Stimulated activated naive CD8-positive, alpha-beta T cell treated with anti-CD3 and anti-CD28 coated beads, Interleukin-15, Interleukin-2, amounts not matched to agents 100 ng/mL and 50 ng/mL, for 24 hours (primary cell): Measurements from ENCODE around the gene ERG.
A peak's percentile ranks its signal among the peaks of the same experiment; 100 is the strongest.

Experiments
- H3K27ac Mint-ChIP-seq: one replicate; pipeline ENCODE4 v1.8.0; 2021; ENCODE audit warnings: mild to moderate bottlenecking, mixed read lengths
- H3K27me3 Mint-ChIP-seq: one replicate; pipeline ENCODE4 v1.8.0; 2021; ENCODE audit warnings: mixed read lengths
- H3K36me3 Mint-ChIP-seq: one replicate; pipeline ENCODE4 v1.8.0; 2021; ENCODE audit warnings: low read depth, mixed read lengths
- H3K4me1 Mint-ChIP-seq: one replicate; pipeline ENCODE4 v1.8.0; 2021; ENCODE audit warnings: low read depth, mixed read lengths
- H3K4me3 Mint-ChIP-seq: one replicate; pipeline ENCODE4 v1.8.0; 2021; ENCODE audit warnings: mild to moderate bottlenecking, mixed read lengths
- H3K9me3 Mint-ChIP-seq: one replicate; pipeline ENCODE4 v1.8.0; 2021; ENCODE audit warnings: mixed read lengths

ERG gene

DNA sequence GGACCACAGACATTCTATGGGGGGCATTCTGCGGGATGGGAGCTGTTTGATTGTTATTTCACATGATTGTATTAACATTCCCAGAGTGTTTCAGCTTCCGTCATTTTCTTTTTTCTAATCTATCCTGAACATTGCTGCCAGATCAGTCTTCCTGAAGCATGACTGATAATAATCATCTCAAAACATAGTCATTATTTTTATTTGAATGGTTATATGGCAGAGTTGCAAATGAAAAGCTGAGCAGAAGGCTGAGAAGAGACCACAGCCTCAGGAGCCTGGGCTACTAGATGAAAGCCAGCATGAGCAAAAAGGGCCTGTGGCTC is 109.0 kb downstream of the ERG start:
- no peaks in the 10 kb centered on the region for H3K36me3 Mint-ChIP-seq
- no peaks in the 10 kb centered on the region for H3K9me3 Mint-ChIP-seq
- H3K27me3 Mint-ChIP-seq, result peaks cover 17% of the 10 kb centered on the region
- H3K4me3 Mint-ChIP-seq, result no peak overlapping the region
- no peaks in the 10 kb centered on the region for H3K4me1 Mint-ChIP-seq
- no peak overlapping the region for H3K27ac Mint-ChIP-seq

DNA sequence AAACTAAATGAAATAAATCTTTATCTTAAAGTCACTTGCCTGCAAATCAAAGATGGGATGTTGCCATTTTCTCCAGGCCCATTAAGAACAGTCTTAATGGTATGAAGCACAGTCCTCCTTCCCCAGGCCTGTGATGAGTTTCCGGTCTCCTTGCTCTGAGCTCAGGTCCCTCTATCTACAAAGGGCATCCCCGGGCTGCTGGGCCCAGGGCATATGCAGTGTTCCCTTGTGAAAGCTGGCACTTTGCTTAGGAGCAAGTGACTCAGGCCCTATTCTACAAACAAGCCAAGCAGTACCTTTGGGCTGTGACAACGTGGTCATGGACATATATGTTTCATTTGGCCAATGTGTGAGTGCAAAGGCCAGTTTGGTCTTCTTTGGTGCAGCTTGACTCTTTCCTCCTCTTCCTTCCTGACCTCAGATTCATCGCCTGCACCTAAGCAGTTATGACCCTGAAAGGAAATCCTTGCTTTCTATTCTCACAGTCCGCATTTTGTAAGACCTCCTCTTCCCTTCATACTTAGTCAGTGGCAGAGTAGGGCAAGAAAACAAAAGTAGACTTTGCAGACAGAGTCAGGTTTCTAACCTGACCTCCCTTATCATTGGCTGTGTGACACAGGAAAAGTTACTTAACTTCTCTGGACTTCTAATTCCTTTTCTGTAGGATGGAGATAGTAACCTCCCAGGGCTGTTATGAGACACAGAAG is 109.5 kb downstream of the ERG start:
- Mint-ChIP-seq H3K36me3 (no peaks in the 10 kb centered on the region), H3K4me1 (no peaks in the 10 kb centered on the region), H3K27ac (no peak overlapping the region), H3K4me3 (no peak overlapping the region), H3K9me3 (no peaks in the 10 kb centered on the region), H3K27me3 (peaks cover 20% of the 10 kb centered on the region)

DNA sequence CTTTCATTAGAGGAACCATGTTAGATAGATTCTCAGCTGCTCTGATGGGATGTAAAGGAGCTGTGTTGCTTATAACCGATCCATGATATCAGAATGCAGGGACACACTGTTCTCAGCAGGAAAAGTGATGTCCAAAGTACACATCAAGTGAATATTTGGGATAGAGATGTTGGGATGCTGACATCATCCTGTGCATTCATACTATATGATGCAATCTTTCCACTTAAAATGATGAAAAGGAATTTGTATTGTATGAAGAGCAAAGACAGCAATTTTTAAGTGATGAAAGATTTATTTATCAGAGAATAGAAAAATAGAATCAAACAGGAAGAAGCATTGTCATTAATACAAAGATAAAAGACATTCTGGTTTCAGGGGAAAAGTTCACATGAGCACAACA is 110.1 kb downstream of the ERG start:
- Mint-ChIP-seq H3K9me3 (no peaks in the 10 kb centered on the region), H3K36me3 (no peaks in the 10 kb centered on the region), H3K27me3 (peaks cover 21% of the 10 kb centered on the region), H3K4me1 (no peaks in the 10 kb centered on the region), H3K4me3 (no peak overlapping the region), H3K27ac (no peak overlapping the region)

DNA sequence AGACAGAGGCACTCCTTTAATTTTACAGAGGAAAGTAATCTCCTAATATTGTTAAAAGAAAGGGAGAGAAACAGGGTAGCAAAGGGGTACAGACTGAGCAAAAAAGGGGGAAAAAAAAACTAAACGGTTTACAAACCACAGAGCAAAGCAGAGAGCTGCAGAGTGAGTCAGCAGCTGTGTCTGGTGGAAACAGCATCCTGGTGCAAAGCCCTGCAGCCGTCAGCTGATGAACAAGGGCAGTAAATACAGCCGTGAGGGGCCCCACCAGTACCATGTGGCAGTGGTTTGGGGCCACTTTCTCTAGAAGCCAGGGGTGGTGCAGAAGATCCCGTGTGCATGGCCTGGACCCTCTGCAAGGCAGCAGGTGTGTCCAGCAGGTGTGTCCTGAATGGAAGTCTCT is 111.3 kb downstream of the ERG start:
- no peaks in the 10 kb centered on the region for H3K4me1 Mint-ChIP-seq
- H3K36me3 Mint-ChIP-seq, result no peaks in the 10 kb centered on the region
- peaks cover 26% of the 10 kb centered on the region for H3K27me3 Mint-ChIP-seq
- H3K4me3 Mint-ChIP-seq, result no peak overlapping the region
- no peak overlapping the region for H3K27ac Mint-ChIP-seq
- no peaks in the 10 kb centered on the region for H3K9me3 Mint-ChIP-seq

DNA sequence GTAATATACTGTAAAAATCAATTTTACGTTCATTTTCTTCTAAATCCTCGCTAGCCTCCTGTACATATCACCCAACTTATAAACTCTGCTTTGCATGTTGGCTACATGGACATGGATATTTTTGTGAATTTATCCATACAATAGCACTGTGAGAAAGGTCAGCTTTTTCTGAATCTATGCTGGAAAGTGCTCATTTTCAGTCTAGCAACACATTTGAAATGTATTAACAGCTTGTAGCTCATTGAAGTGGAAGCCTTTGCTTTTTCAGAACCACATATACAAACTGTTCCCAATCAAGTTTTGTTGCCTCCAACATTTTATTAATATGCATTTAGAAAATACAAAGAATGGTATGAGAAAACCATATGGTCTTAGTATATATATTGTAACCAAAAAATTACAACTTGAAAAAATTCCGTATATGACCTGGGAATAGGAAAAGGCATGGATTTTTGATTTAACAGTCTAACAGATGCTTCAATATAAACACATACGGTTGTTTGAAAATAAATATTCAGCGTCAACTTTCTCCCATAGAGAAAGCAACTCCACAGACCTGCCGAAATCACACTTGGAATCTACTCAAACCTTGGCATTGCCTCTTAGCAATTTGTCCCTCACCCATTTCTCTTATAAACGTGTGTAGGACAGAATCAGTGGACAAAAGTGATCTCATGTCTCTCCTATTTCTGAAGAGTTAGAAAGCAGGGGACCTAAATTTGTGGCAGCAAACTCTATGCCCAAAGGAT is 112.7 kb downstream of the ERG start:
- Mint-ChIP-seq H3K27ac (no peak overlapping the region), H3K27me3 (peaks cover 26% of the 10 kb centered on the region), H3K9me3 (no peaks in the 10 kb centered on the region), H3K4me3 (no peak overlapping the region), H3K4me1 (no peaks in the 10 kb centered on the region), H3K36me3 (no peaks in the 10 kb centered on the region)

DNA sequence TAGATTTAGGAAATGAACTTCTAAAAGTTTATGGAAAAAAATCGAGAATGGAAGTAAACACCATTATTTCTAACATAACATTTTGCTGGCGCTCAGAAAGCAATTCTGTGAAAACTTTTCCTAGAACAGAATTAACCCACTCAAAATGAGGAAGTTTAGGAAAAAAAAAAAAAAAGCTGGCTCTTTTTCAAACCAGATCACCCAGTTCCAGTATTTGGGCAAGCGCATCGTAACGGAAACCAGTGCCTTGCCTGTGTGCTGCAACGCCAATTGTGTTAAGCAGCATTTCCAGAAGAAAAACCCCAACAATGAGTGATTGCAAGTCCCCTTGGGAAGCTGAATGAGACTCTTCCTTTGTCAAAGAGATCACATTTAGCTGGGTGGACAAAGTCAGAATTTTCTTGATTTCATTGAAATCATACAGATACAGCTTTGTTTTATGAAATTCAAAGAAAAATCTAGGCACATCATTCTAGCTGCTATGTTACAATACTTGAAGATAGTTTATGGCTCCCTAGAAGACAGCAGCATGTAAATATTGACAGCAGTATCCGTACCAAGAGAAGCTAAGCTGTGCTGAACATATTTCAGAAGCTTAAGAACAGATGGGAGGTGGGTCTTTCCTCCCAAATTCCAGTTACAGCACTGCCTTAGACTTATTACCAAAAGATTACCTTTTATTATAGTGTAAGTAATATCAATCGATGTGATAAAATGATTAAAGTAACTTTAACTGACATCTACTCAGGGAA is 113.4 kb downstream of the ERG start:
- peaks cover 26% of the 10 kb centered on the region for H3K27me3 Mint-ChIP-seq
- H3K4me1 Mint-ChIP-seq, result no peaks in the 10 kb centered on the region
- no peak overlapping the region for H3K27ac Mint-ChIP-seq
- H3K36me3 Mint-ChIP-seq, result no peaks in the 10 kb centered on the region
- no peaks in the 10 kb centered on the region for H3K9me3 Mint-ChIP-seq
- H3K4me3 Mint-ChIP-seq, result no peak overlapping the region

DNA sequence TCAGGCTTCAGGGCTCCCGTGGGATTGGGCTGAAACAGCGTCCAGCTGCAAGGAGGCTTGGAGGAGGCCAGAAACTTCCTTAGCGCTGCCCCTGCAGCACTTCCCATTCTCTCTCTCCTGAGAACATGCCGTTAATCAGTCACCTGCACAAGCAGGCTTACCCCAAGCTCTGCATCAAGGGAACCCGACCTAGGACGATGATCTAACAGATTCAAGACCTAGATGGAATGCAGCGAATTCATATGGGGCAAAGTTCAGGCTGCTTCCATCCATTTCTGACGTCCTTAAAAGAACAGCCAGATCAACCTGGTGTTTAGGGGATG is 114.1 kb downstream of the ERG start:
- Mint-ChIP-seq H3K36me3 (no peaks in the 10 kb centered on the region), H3K9me3 (no peaks in the 10 kb centered on the region), H3K27ac (no peak overlapping the region), H3K27me3 (peaks cover 26% of the 10 kb centered on the region), H3K4me1 (no peaks in the 10 kb centered on the region), H3K4me3 (no peak overlapping the region)

DNA sequence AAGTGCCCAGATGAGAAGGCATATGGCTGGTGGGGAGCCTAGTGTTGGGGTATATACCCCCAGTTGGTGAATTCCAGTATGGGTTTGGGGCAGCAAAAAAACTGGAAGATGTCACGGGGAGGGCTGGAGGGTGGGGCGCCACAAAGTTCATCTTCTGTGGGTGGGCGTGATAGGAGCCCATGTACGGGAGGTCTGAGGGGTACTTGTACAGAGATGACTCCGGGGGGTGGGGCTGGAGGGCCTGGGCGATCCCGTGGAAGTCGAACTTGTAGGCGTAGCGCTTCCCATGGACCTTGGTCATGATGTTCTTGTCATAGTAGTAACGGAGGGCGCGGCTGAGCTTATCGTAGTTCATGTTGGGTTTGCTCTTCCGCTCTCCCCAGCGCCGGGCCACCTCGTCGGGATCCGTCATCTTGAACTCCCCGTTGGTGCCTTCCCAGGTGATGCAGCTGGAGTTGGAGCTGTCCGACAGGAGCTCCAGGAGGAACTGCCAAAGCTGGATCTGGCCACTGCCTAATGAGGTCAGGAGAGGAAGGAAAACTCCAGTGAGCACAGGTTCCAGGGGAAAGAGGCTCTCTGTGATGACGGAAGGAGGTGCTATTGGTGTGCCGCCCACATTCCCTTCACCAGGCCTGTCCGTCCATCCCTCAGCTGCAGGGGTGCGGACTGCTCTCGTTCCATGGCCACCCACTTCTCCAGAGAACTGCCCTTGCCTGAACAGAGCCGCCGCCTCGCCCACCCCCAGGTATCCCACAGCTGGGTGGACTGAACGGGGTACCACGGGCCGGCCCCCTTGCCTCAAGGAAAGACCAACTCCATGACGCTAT is 114.7 kb downstream of the ERG start:
- Mint-ChIP-seq H3K4me3 (no peak overlapping the region), H3K27ac (no peak overlapping the region), H3K9me3 (no peaks in the 10 kb centered on the region), H3K27me3 (peaks cover 26% of the 10 kb centered on the region), H3K36me3 (no peaks in the 10 kb centered on the region), H3K4me1 (no peaks in the 10 kb centered on the region)

DNA sequence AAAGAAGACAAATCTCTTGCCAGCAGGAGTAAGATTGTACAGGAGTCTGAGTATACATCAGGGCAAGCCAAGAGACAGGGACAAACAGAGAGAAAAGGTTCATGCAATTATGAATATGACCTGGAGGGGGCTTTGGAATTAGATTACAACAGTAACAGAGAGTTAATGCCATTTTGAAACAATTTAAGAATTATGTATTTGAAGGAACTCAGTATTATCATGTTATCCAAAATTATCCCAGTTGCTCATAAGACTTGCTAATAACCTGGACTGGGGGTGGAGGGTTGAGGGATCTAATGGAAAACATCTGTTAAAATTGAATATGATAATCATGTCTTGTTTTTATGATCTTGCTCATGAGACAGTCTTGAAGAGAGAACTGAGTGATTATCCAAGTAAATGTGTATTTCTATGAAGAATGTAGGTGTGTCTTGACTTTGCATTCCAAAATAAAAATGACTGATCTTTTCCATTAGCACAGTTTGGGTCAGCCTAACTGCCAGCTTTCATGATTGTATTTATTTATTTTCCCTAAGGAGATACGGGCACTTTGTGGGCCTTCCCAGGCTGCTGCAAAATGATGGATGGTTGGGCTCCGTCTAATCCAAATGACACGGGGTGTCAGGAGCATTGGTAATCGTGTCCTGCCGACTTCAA is 117.7 kb downstream of the ERG start:
- no peaks in the 10 kb centered on the region for H3K4me1 Mint-ChIP-seq
- peaks cover 3% of the 10 kb centered on the region for H3K9me3 Mint-ChIP-seq
- no peaks in the 10 kb centered on the region for H3K36me3 Mint-ChIP-seq
- H3K27ac Mint-ChIP-seq, result no peak overlapping the region
- no peak overlapping the region for H3K4me3 Mint-ChIP-seq
- H3K27me3 Mint-ChIP-seq, result peaks cover 22% of the 10 kb centered on the region

DNA sequence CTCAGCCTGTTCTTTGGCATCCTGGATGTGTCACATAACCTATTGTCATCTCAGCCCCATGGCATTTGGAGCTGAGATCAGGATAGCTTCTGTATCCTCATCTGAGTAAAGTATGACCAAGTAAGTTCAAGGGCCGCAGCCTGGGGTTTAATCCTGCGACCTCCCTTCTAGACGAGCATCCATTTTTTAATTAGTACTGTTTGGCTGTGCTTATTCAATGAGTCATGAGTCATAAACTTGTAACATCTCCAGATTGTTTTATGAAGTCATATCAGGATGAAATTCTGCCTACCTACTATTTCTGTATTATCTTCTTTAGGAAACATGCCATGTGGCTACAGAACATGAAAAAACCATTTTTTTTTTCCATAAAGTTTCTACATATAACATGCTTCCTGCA is 119.1 kb downstream of the ERG start:
- no peaks in the 10 kb centered on the region for H3K36me3 Mint-ChIP-seq
- H3K4me3 Mint-ChIP-seq, result no peak overlapping the region
- no peaks in the 10 kb centered on the region for H3K4me1 Mint-ChIP-seq
- peaks cover 11% of the 10 kb centered on the region for H3K27me3 Mint-ChIP-seq
- H3K27ac Mint-ChIP-seq, result no peak overlapping the region
- H3K9me3 Mint-ChIP-seq, result peaks cover 4% of the 10 kb centered on the region

DNA sequence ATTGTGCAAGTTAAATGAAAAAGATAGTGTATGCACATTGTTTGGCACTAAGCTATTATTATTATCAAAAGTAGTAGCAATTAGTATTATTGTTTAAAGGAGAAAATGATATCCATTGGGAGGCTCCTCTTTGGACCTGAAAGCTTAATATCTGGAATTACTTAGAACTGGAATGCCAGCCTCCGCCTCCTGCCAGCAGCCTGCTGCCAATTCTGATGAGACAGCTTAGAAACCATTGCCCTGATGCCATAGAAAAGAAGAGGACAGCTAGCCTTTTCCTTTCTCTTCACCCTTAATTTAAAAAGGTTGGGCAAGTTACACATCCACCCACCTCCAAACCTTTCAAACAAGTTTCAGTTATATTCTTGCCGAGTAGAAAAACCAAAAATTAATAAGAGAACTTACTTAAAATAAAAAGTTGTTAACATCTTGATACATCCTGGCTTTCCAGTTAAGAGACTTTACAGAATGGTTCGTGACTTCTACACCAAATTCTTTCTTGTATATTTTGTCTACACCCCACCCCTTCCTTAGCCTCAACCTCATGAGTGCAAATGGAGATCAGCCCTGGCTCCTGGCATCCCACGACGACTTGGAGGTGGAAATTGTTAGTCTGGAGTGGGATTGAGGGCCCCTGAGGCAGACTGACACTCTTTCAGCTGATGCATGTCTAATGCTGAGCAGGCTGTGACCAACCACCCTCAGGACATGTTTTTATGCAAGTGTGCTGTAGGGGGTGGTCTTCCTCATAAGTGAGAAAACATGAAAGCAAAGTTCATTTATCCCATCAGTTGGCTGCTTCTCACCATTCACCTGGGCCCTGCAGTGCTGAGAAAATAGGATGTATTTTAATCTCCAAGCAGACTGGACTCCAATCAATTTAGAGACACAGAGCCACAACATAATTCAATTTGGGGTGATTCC is 120.8 kb downstream of the ERG start:
- peaks cover 8% of the 10 kb centered on the region for H3K9me3 Mint-ChIP-seq
- no peak overlapping the region for H3K4me3 Mint-ChIP-seq
- H3K27me3 Mint-ChIP-seq, result peaks cover 6% of the 10 kb centered on the region
- H3K27ac Mint-ChIP-seq, result no peak overlapping the region
- H3K4me1 Mint-ChIP-seq, result no peaks in the 10 kb centered on the region
- no peaks in the 10 kb centered on the region for H3K36me3 Mint-ChIP-seq

DNA sequence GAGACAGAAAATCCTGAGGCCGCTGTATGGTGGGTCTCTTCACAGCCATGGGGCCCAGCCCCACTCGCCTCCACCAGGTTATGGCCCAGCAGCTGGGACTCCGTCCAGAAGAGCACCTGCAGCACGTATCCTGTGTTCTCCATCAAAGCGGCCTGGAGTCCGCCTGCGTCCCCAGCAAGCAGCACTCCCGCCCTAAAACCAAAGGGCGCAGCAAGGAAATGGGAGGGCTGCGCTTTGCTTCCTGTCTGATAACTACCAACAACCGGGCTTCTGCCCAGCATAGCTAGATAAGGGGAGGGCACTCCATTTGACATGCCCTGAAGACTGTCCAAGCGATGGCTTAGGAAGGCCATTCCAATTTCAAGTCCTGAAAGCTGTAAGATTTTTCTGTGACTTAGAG is 121.6 kb downstream of the ERG start:
- Mint-ChIP-seq H3K27ac (no peak overlapping the region), H3K36me3 (no peaks in the 10 kb centered on the region), H3K9me3 (peaks cover 8% of the 10 kb centered on the region), H3K27me3 (peaks cover 5% of the 10 kb centered on the region), H3K4me1 (no peaks in the 10 kb centered on the region), H3K4me3 (peak overlapping the region; percentile 52)

DNA sequence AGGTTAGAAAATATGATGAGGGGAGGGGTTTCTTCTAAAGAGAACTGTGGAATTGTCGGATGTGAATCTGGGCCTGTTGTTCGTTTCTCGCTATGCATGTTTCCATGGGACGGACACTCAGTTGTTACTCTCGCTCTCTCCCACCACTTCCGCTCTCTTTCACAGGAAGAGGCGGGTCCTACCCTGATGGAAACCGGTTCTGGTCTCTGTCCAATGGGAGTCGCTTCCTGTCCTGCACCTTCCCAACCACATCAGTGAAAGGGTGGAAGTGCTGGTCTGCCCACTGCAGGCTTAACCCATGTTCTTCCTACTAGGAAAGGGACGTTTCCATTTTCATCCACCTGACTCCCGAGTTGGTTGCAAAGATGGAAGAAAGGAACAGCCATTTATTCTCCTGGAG is 122.0 kb downstream of the ERG start:
- H3K4me1 Mint-ChIP-seq, result no peaks in the 10 kb centered on the region
- H3K9me3 Mint-ChIP-seq, result peaks cover 8% of the 10 kb centered on the region
- no peak overlapping the region for H3K27ac Mint-ChIP-seq
- H3K4me3 Mint-ChIP-seq, result peak overlapping the region; percentile 52
- H3K36me3 Mint-ChIP-seq, result no peaks in the 10 kb centered on the region
- peaks cover 5% of the 10 kb centered on the region for H3K27me3 Mint-ChIP-seq

DNA sequence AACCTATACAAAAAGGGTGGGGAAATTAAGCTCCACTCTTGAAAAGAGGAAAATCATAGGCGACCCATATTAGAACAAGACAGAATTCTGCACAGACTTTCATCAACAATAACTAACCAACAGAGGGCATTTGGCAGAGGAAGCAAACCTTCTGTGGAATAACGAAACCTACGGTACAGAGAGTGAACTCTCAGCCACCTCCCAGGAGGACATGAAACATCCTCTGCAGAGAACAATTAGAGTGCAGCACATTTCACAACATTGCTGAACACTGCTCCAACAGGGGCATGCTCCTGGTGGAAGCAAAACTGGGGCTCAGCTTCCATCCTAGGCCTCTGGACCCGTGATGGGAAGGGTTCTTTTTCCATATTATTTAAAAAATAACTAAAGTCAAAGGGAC is 130.6 kb downstream of the ERG start:
- Mint-ChIP-seq H3K27me3 (no peaks in the 10 kb centered on the region), H3K27ac (no peak overlapping the region), H3K36me3 (no peaks in the 10 kb centered on the region)

More for the DNA sequence above, 130.6 kb downstream of the ERG start:
- no peaks in the 10 kb centered on the region for H3K4me1 Mint-ChIP-seq
- H3K4me3 Mint-ChIP-seq, result no peak overlapping the region
- H3K9me3 Mint-ChIP-seq, result no peaks in the 10 kb centered on the region
